ENCODE results near the gene TESK1.

DNA sequence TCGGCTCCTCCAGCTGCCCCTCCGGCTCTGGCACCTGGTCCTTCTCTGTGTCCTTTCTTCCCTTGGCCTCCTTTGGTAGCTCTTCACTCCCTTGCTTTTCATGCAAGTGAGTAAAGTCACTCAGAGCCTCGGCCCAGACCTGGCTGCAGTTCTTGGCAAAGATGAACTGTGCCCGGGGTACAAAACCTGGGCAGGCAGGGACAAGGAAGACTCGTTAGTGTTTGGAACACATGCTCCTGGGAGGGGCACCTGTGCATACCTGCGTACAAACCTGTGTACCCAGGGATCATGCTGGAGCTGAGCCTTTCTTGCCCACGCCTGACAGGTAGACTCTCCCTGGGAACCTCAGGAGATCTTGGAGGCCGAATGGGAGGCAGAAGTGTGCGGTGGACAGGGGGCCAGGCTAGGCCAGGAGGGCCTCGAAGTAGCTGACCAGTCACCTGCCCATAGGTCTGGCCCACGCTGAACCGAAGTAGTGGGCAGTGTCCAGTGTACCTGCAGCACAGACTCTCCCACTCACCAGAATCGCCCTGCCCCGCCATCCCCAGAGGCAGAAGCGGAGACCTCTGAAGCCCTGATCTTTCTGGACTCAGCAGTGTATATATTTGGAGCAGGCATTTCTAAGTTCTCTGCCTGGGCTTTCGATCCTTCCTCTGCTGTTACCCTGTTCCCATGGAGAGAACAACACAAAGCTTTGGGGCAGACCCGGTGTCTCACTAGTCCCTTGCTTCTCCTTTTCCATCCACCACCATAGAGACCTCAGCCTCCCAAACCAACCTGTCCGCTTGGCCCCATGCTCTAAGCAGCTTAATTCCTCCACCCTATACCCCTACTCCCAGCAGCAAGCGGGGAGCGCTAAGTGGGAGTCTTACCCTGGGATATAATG lies 41.9 kb upstream of the TESK1 start:
- TF ChIP-seq POLR2A (IDR thresholded peaks at IDR 0.05; ENCODE audit: extremely low read depth, insufficient read length): no peak
- TF ChIP-seq, protein P1, sequence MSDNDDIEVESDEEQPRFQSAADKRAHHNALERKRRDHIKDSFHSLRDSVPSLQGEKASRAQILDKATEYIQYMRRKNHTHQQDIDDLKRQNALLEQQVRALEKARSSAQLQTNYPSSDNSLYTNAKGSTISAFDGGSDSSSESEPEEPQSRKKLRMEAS (IDR thresholded peaks at IDR 0.05; ENCODE audit: low read depth, low read length): no peak
- TF ChIP-seq, protein P2, sequence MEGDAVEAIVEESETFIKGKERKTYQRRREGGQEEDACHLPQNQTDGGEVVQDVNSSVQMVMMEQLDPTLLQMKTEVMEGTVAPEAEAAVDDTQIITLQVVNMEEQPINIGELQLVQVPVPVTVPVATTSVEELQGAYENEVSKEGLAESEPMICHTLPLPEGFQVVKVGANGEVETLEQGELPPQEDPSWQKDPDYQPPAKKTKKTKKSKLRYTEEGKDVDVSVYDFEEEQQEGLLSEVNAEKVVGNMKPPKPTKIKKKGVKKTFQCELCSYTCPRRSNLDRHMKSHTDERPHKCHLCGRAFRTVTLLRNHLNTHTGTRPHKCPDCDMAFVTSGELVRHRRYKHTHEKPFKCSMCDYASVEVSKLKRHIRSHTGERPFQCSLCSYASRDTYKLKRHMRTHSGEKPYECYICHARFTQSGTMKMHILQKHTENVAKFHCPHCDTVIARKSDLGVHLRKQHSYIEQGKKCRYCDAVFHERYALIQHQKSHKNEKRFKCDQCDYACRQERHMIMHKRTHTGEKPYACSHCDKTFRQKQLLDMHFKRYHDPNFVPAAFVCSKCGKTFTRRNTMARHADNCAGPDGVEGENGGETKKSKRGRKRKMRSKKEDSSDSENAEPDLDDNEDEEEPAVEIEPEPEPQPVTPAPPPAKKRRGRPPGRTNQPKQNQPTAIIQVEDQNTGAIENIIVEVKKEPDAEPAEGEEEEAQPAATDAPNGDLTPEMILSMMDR (IDR thresholded peaks at IDR 0.05; ENCODE audit: low read depth, low read length): no peak
